Measurements from ENCODE around the gene REP15.

Gene REP15

DNA sequence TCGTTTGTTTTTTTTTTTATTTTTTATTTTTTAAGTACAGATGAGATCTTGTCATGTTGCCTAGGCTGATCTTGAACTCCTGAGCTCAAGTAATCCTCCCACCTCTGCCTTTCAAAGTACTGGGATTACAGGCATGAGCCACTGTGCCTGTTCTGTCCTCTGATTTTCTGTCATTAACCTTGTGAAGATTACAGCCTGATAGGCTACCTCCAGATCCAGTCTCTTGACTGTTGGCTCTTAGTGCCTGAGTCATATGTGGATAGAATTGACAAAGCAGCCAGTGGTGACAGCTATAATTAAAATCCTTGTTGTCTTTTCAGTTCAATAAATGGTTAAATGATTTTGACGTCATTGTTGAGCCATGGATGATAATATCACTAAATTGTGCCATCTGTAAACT, 21.3 kb upstream of the REP15 start:
- no peak for DNase-seq (ENCODE audit: low read depth)
- TF ChIP-seq POLR2A (IDR thresholded peaks at IDR 0.05; ENCODE audit: extremely low read depth, insufficient read length) (no peak), MYC (IDR thresholded peaks at IDR 0.05; ENCODE audit: low read depth, low read length) (no peak)
- TF ChIP-seq, protein P1, sequence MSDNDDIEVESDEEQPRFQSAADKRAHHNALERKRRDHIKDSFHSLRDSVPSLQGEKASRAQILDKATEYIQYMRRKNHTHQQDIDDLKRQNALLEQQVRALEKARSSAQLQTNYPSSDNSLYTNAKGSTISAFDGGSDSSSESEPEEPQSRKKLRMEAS (IDR thresholded peaks at IDR 0.05; ENCODE audit: low read depth, low read length), result no peak
- TF ChIP-seq, protein P2, sequence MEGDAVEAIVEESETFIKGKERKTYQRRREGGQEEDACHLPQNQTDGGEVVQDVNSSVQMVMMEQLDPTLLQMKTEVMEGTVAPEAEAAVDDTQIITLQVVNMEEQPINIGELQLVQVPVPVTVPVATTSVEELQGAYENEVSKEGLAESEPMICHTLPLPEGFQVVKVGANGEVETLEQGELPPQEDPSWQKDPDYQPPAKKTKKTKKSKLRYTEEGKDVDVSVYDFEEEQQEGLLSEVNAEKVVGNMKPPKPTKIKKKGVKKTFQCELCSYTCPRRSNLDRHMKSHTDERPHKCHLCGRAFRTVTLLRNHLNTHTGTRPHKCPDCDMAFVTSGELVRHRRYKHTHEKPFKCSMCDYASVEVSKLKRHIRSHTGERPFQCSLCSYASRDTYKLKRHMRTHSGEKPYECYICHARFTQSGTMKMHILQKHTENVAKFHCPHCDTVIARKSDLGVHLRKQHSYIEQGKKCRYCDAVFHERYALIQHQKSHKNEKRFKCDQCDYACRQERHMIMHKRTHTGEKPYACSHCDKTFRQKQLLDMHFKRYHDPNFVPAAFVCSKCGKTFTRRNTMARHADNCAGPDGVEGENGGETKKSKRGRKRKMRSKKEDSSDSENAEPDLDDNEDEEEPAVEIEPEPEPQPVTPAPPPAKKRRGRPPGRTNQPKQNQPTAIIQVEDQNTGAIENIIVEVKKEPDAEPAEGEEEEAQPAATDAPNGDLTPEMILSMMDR (IDR thresholded peaks at IDR 0.05; ENCODE audit: low read depth, low read length), result no peak
- no peak overlapping the region for H3K4me3 ChIP-seq (ENCODE audit: low read depth, low read length)

DNA sequence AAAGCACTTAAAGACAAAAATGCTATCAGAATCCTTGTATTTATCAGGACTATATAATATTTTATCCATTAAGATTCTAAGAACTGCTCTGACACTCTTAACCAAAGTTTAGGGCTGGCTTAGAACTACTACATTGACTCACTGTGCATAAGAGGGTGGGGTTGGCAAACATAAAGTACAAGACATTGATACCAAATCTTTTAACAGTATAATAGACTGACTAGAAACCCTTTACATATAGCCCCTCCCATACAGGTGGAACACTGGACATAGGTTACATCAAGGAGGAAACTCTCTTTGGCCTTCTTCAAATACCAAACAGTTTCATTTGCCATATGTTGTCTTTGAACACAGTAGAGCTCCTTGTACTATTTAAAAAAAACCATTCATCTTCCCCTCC, 15.6 kb upstream of the REP15 start:
- no peak for TF ChIP-seq POLR2A (IDR thresholded peaks at IDR 0.05; ENCODE audit: extremely low read depth, insufficient read length)
- TF ChIP-seq, protein P2 (IDR thresholded peaks at IDR 0.05; ENCODE audit: low read depth, low read length), result no peak
- TF ChIP-seq, protein P1 (IDR thresholded peaks at IDR 0.05; ENCODE audit: low read depth, low read length), result no peak
- no peak for TF ChIP-seq MYC (IDR thresholded peaks at IDR 0.05; ENCODE audit: low read depth, low read length)
- H3K4me3 ChIP-seq (ENCODE audit: low read depth, low read length), result no peak overlapping the region
- no peak for DNase-seq (ENCODE audit: low read depth)

DNA sequence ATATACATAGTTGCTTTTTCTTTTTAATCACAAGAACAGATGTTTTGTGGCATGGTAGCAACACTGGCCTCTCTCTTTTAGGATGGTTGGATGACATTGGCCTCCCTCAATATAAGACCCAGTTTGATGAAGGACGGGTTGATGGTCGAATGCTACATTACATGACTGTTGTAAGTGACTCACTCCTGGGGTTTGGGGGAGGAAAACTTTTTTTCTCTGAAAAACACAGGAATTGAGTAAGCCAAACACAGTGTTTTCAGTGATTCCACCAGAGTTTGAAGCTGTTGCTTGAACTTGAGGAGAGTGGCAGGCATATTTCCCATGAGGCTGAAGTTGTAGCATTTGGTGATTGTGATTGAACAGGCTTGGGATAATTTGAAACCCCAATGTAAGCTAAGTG, 13.7 kb upstream of the REP15 start:
- no peak for DNase-seq (ENCODE audit: low read depth)
- no peak overlapping the region for H3K4me3 ChIP-seq (ENCODE audit: low read depth, low read length)
- TF ChIP-seq MYC (IDR thresholded peaks at IDR 0.05; ENCODE audit: low read depth, low read length), result no peak
- TF ChIP-seq, protein P2 (IDR thresholded peaks at IDR 0.05; ENCODE audit: low read depth, low read length), result no peak

DNA sequence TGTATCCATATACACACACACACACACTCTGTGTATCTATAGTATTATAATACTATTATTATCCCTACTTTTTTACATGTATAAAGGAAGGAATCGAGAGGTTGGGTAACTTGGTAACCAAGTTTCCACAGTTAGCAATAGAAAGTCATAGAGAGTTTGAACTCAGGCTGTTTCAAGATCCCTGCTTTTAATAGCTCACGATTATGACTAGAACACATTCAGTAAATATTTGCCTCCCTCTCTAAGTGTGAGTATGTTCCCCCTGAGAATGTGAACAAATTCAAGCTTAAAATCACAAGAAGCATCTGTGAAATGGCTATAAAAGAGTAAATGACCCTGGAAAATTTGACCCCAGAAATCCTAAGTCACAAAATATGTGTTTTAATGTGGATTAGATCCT, 11.0 kb upstream of the REP15 start:
- TF ChIP-seq, protein P2 (IDR thresholded peaks at IDR 0.05; ENCODE audit: low read depth, low read length), result no peak
- no peak for DNase-seq (ENCODE audit: low read depth)

DNA sequence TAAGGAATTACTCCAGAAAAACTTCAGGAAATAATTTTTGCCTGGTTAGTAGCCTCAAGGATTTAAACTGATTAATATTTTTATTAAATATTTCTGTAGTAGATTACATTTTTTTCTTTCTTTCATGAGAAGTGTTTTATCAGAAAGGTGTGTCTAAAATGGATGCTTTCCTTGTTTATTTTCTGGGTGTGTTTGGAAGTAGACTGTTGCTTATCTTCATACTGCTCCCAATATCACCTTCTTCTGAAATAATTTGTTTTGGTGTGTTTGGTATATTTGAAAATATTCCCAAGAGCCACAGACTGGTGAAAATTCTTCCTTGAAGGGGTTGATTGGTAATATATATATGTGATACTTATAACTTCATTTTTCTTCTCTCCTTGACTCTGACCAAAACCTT, 10.1 kb upstream of the REP15 start:
- no peak for DNase-seq (ENCODE audit: low read depth)
- H3K4me3 ChIP-seq (ENCODE audit: low read depth, low read length), result no peak overlapping the region
- TF ChIP-seq, protein P2 (IDR thresholded peaks at IDR 0.05; ENCODE audit: low read depth, low read length), result no peak
- no peak for TF ChIP-seq MYC (IDR thresholded peaks at IDR 0.05; ENCODE audit: low read depth, low read length)
- TF ChIP-seq, protein P1 (IDR thresholded peaks at IDR 0.05; ENCODE audit: low read depth, low read length), result no peak
- TF ChIP-seq POLR2A (IDR thresholded peaks at IDR 0.05; ENCODE audit: extremely low read depth, insufficient read length), result no peak

More for the DNA sequence above, 11.0 kb upstream of the REP15 start:
- no peak overlapping the region for H3K4me3 ChIP-seq (ENCODE audit: low read depth, low read length)

DNA sequence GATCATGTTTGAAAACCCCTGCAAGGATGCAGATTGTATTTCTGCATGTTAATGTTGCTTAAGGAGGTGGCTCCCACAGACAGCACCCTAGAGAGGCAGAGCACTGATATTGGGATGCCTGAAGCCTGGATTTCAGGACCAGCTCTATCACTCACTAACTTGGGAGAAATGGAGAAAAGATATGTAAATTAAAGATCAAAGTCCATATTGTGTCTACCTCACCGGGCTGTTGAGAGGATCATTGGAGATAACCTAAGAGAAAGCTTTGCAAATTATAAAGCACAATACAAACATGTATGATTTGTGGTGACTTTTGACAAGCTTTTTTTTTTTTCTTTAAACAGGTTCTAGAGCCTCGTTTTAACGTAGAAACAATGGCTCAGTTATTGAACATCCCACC, 7.6 kb upstream of the REP15 start:
- H3K4me3 ChIP-seq (ENCODE audit: low read depth, low read length), result no peak overlapping the region
- no peak for DNase-seq (ENCODE audit: low read depth)
- no peak for TF ChIP-seq MYC (IDR thresholded peaks at IDR 0.05; ENCODE audit: low read depth, low read length)
- no peak for TF ChIP-seq POLR2A (IDR thresholded peaks at IDR 0.05; ENCODE audit: extremely low read depth, insufficient read length)
- TF ChIP-seq, protein P2 (IDR thresholded peaks at IDR 0.05; ENCODE audit: low read depth, low read length), result no peak
- TF ChIP-seq, protein P1 (IDR thresholded peaks at IDR 0.05; ENCODE audit: low read depth, low read length), result no peak
